NCI-H2171 treated with DMSO at 0.1 percent for 48 hours (cell line): ENCODE measurements around the gene SLC9A9.
"Not testable (repeated sequence)": the region's sequence is repeated elsewhere in the genome, so short reads cannot be mapped to it uniquely, and the experiment has no call there.

Experiments used
- DNase-seq: peaks from one replicate; lab custom pipeline; 2025; lab: John Stamatoyannopoulos, UW

Gene SLC9A9

GRCh38 chr3:143847787-143848631 is at the start of gene SLC9A9:
Gene SLC9A9 (minus strand): TSS chr3:143848468. CDS start chr3:143848322, 146 bp downstream.
- no peak for DNase-seq

GRCh38 chr3:143897576-143898295 is 49.5 kb upstream of the SLC9A9 start:
- DNase-seq: no peak

GRCh38 chr3:143896486-143896885 is 48.2 kb upstream of the SLC9A9 start:
- no peak for DNase-seq

- DNase-seq: no peak
Observed at GRCh38 chr3:143895805-143896204, 47.5 kb upstream of the SLC9A9 start.

GRCh38 chr3:143888846-143889245 is 40.6 kb upstream of the SLC9A9 start:
- DNase-seq: no peak

GRCh38 chr3:143888166-143888565 is 39.9 kb upstream of the SLC9A9 start:
- DNase-seq: no peak

GRCh38 chr3:143885780-143886427 is 37.6 kb upstream of the SLC9A9 start:
- peak; percentile 23 for DNase-seq

GRCh38 chr3:143884861-143885260 is 36.6 kb upstream of the SLC9A9 start:
- no peak for DNase-seq

- no peak for DNase-seq
Observed at GRCh38 chr3:143883151-143883550, 34.9 kb upstream of the SLC9A9 start.

GRCh38 chr3:143881095-143881494 is 32.8 kb upstream of the SLC9A9 start:
- no peak for DNase-seq

- DNase-seq: no peak
Observed at GRCh38 chr3:143875546-143875945, 27.3 kb upstream of the SLC9A9 start.

- DNase-seq: not testable (repeated sequence)
Observed at GRCh38 chr3:143873553-143873952, 25.3 kb upstream of the SLC9A9 start.

- peak; percentile 43 for DNase-seq
Observed at GRCh38 chr3:143865302-143865701, 17.0 kb upstream of the SLC9A9 start.

- no peak for DNase-seq
Observed at GRCh38 chr3:143859465-143860203, 11.4 kb upstream of the SLC9A9 start.

- no peak for DNase-seq
Observed at GRCh38 chr3:143856252-143856970, 8.1 kb upstream of the SLC9A9 start.

- no peak for DNase-seq
Observed at GRCh38 chr3:143855183-143855582, 6.9 kb upstream of the SLC9A9 start.

- DNase-seq: no peak
Observed at GRCh38 chr3:143851331-143852017, 3.2 kb upstream of the SLC9A9 start.

- DNase-seq: no peak
Observed at GRCh38 chr3:143850877-143851276, 2.6 kb upstream of the SLC9A9 start.

GRCh38 chr3:143849854-143850549 is 1.7 kb upstream of the SLC9A9 start:
- no peak for DNase-seq

GRCh38 chr3:143848704-143849103 is 436 bp upstream of the SLC9A9 start:
- no peak for DNase-seq
